GM13977 (cell line): ENCODE results near the gene COL5A1.

Experiments used
- DNase-seq: peaks from one replicate; pipeline ENCODE4 v3.0.0; 2012; ENCODE audit warnings: low spot score
- CTCF ChIP-seq: IDR thresholded peaks from 2 replicates; pipeline ENCODE4 v1.5.1; 2012; ENCODE audit warnings: mild to moderate bottlenecking, control low read depth; ENCODE audit not compliant: insufficient read depth; ENCODE audit errors: extremely low read depth, missing control alignments
- in situ Hi-C: fragments of 300-500 bp; cut with MboI; formaldehyde crosslinking; loops from one replicate; pipeline ENCODE4 v1.12.0; 2022; ENCODE audit warnings: low sequenced_read_pairs, low pct_unique_long_range_greater_than_20kb, mixed read lengths, inconsistent platforms; ENCODE audit not compliant: unreplicated experiment

The COL5A1 gene

GRCh38 chr9:134891053-134891452 is 249.4 kb downstream of the COL5A1 start:
- TF ChIP-seq CTCF: no peak
- no peak for DNase-seq
- in situ Hi-C loops: no loop called here

- in situ Hi-C loops: no loop called here
- no peak for TF ChIP-seq CTCF
Measured at GRCh38 chr9:134891713-134892112, 250.1 kb downstream of the COL5A1 start.

GRCh38 chr9:134892221-134892620 is 250.6 kb downstream of the COL5A1 start:
- DNase-seq: no peak
- TF ChIP-seq CTCF: no peak
- in situ Hi-C loops: no loop called here

More at GRCh38 chr9:134891713-134892112, 250.1 kb downstream of the COL5A1 start:
- DNase-seq: no peak

- in situ Hi-C loops: no loop called here
- no peak for TF ChIP-seq CTCF
- DNase-seq: no peak
Measured at GRCh38 chr9:134892820-134893420, 251.3 kb downstream of the COL5A1 start.
